Neural progenitor cell (in vitro differentiated cells): ENCODE data around the gene ZNF468. TPM values are rescaled to one million over a fixed set of nuclear protein-coding genes. Genes with fewer than 3 reads are reported as not detected.
"Not testable (repeated sequence)": the region's sequence is repeated elsewhere in the genome, so short reads cannot be mapped to it uniquely, and the experiment has no call there.

Source experiments
- DNase-seq: peaks from one replicate; pipeline ENCODE4 v3.0.0-alpha.2; 2016; ENCODE audit warnings: low spot score
- H2AFZ ChIP-seq: fragments of 200-600 bp; sonication (generic); replicated peaks from 2 replicates; pipeline ENCODE4 v1.6.1; 2016; ENCODE audit warnings: antibody characterized with exemption
- H3F3A ChIP-seq: fragments of 200-600 bp; sonication (generic); 2 replicates; pipeline ENCODE4 v1.6.1; 2016; ENCODE audit warnings: antibody characterized with exemption, low read depth
- H3K27ac ChIP-seq: fragments of 200-600 bp; sonication (generic); 2 replicates; pipeline ENCODE4 v1.5.1; 2016; ENCODE audit warnings: mild to moderate bottlenecking
- H3K27me3 ChIP-seq: fragments of 200-600 bp; sonication (generic); 2 replicates; pipeline ENCODE4 v1.6.1; 2016; ENCODE audit warnings: mild to moderate bottlenecking, moderate library complexity
- H3K36me3 ChIP-seq: fragments of 200-600 bp; sonication (generic); 2 replicates; pipeline ENCODE4 v1.5.1; 2016
- H3K4me1 ChIP-seq: fragments of 200-600 bp; sonication (generic); 2 replicates; pipeline ENCODE4 v1.6.1; 2016; ENCODE audit warnings: mixed run types
- H3K4me2 ChIP-seq: fragments of 200-600 bp; sonication (generic); 2 replicates; pipeline ENCODE4 v1.6.1; 2016
- H3K4me3 ChIP-seq: fragments of 200-600 bp; sonication (generic); 2 replicates; pipeline ENCODE4 v1.5.1; 2016
- H3K79me2 ChIP-seq: fragments of 200-600 bp; sonication (generic); 2 replicates; pipeline ENCODE4 v1.6.1; 2016; ENCODE audit warnings: low read depth
- H3K9ac ChIP-seq: fragments of 200-600 bp; sonication (generic); 2 replicates; pipeline ENCODE4 v1.6.1; 2016
- H3K9me3 ChIP-seq: fragments of 200-600 bp; sonication (generic); 2 replicates; pipeline ENCODE4 v1.5.1; 2016; ENCODE audit warnings: low read depth
- H4K20me1 ChIP-seq: fragments of 200-600 bp; sonication (generic); 2 replicates; pipeline ENCODE4 v1.6.1; 2016; ENCODE audit warnings: low read depth
- H3K27ac Mint-ChIP-seq: 3 replicates; pipeline ENCODE4 v1.8.0; 2021; ENCODE audit warnings: mixed read lengths
- H3K27me3 Mint-ChIP-seq: 2 replicates; pipeline ENCODE4 v1.8.0; 2022; ENCODE audit warnings: low read depth, mild to moderate bottlenecking, inconsistent platforms, moderate library complexity, mixed read lengths; ENCODE audit not compliant: insufficient read depth
- H3K36me3 Mint-ChIP-seq: 3 replicates; pipeline ENCODE4 v1.8.0; 2021; ENCODE audit warnings: mixed read lengths
- H3K4me1 Mint-ChIP-seq: 3 replicates; pipeline ENCODE4 v1.8.0; 2021; ENCODE audit warnings: mixed read lengths
- H3K4me3 Mint-ChIP-seq: 3 replicates; pipeline ENCODE4 v1.8.0; 2021; ENCODE audit warnings: mild to moderate bottlenecking, moderate library complexity, mixed read lengths
- H3K9me3 Mint-ChIP-seq: 3 replicates; pipeline ENCODE4 v1.8.0; 2020; ENCODE audit warnings: mixed read lengths
- CTCF ChIP-seq: fragments of 200-600 bp; sonication (generic); IDR thresholded peaks from 2 replicates; pipeline ENCODE4 v1.5.1; 2017; ENCODE audit warnings: antibody characterized with exemption, mild to moderate bottlenecking
- EZH2 ChIP-seq: fragments of 200-600 bp; sonication (generic); IDR thresholded peaks from 2 replicates; pipeline ENCODE4 v1.6.1; 2017; ENCODE audit warnings: antibody characterized with exemption, mild to moderate bottlenecking, moderate library complexity
- EZH2phosphoT487 ChIP-seq: fragments of 200-600 bp; sonication (generic); IDR thresholded peaks from 2 replicates; pipeline ENCODE4 v1.6.1; 2017; ENCODE audit warnings: antibody characterized with exemption
- total RNA-seq: library from RNA; depleted of rRNA; stranded (reverse); fragments of >200 nt; gene quantifications from 2 replicates; pipeline ENCODE4 v1.2.3, GENCODE V29; 2015; ENCODE audit warnings: low replicate concordance

The ZNF468 gene
- total RNA-seq, 1 donor from 2014 or later: 40.7 TPM

GRCh38 chr19:52823676-52824075 is 33.7 kb downstream of the ZNF468 start:
- Histone ChIP-seq H3F3A (no peaks in the 10 kb centered on the region), H3K4me1 (no peaks in the 10 kb centered on the region), H3K9me3 (no peaks in the 10 kb centered on the region), H3K9ac (no peak overlapping the region), H3K4me3 (no peak overlapping the region), H3K4me2 (no peak overlapping the region), H3K27me3 (no peaks in the 10 kb centered on the region), H3K27ac (no peak overlapping the region), H3K79me2 (no peaks in the 10 kb centered on the region), H4K20me1 (no peaks in the 10 kb centered on the region), H3K36me3 (no peaks in the 10 kb centered on the region), H2AFZ (no peak overlapping the region)
- Mint-ChIP-seq H3K4me3 (no peak overlapping the region), H3K4me1 (peaks cover 4% of the 10 kb centered on the region), H3K9me3 (peaks cover 29% of the 10 kb centered on the region), H3K27ac (no peak overlapping the region), H3K36me3 (peaks cover 5% of the 10 kb centered on the region), H3K27me3 (peaks cover 6% of the 10 kb centered on the region)
- DNase-seq: no peak
- TF ChIP-seq EZH2phosphoT487 (no peak), EZH2 (no peak), CTCF (no peak)

GRCh38 chr19:52821204-52821960 is 36.0 kb downstream of the ZNF468 start, which contains the start of gene ZNF28:
ZNF28 (minus strand) TSS chr19:52821633; CDS start chr19:52817958, 3,675 bp downstream.
- H2AFZ ChIP-seq: peak within 1 kb of the TSS; percentile 82
- Mint-ChIP-seq H3K27ac (peak within 1 kb of the TSS; percentile 40), H3K4me3 (peak within 1 kb of the TSS; percentile 90), H3K36me3 (peaks cover 18% of the 10 kb centered on the region), H3K9me3 (peaks cover 29% of the 10 kb centered on the region)
- not testable (repeated sequence) for H3K4me1 ChIP-seq, H4K20me1 ChIP-seq, H3F3A ChIP-seq, H3K79me2 ChIP-seq, H3K9me3 ChIP-seq, H3K27me3 Mint-ChIP-seq, H3K4me1 Mint-ChIP-seq, H3K36me3 ChIP-seq, H3K27me3 ChIP-seq, H3K27ac ChIP-seq
- peak; percentile 64 for DNase-seq
- peak within 1 kb of the TSS; percentile 81 for H3K4me2 ChIP-seq
- H3K4me3 ChIP-seq: peak within 1 kb of the TSS; percentile 90
- peak within 1 kb of the TSS; percentile 55 for H3K9ac ChIP-seq

- not testable (repeated sequence) for H3K9me3 ChIP-seq, H3K27me3 Mint-ChIP-seq, H3K27me3 ChIP-seq, H3K4me1 Mint-ChIP-seq, H4K20me1 ChIP-seq, H3K36me3 ChIP-seq, H2AFZ ChIP-seq, H3K27ac ChIP-seq, H3F3A ChIP-seq, H3K79me2 ChIP-seq, H3K4me1 ChIP-seq
- DNase-seq: peak; percentile 41
- Histone ChIP-seq H3K9ac (peak overlapping the region; percentile 55), H3K4me2 (peak overlapping the region; percentile 81), H3K4me3 (peak overlapping the region; percentile 90)
- peaks cover 26% of the 10 kb centered on the region for H3K9me3 Mint-ChIP-seq
- H3K27ac Mint-ChIP-seq: peak overlapping the region; percentile 40
- H3K36me3 Mint-ChIP-seq: peaks cover 18% of the 10 kb centered on the region
- peak overlapping the region; percentile 90 for H3K4me3 Mint-ChIP-seq
Observed at GRCh38 chr19:52820472-52821203, 36.8 kb downstream of the ZNF468 start.

- Mint-ChIP-seq H3K4me1 (no peaks in the 10 kb centered on the region), H3K27me3 (peaks cover 2% of the 10 kb centered on the region), H3K4me3 (no peak overlapping the region), H3K9me3 (peaks cover 39% of the 10 kb centered on the region), H3K36me3 (peaks cover 47% of the 10 kb centered on the region), H3K27ac (no peak overlapping the region)
- no peaks in the 10 kb centered on the region for H3F3A ChIP-seq
- no peaks in the 10 kb centered on the region for H3K9me3 ChIP-seq
- no peak overlapping the region for H3K9ac ChIP-seq
- no peaks in the 10 kb centered on the region for H3K36me3 ChIP-seq
- H4K20me1 ChIP-seq: no peaks in the 10 kb centered on the region
- TF ChIP-seq EZH2 (no peak), CTCF (no peak), EZH2phosphoT487 (no peak)
- no peaks in the 10 kb centered on the region for H3K79me2 ChIP-seq
- no peak for DNase-seq
- no peaks in the 10 kb centered on the region for H3K27me3 ChIP-seq
- no peaks in the 10 kb centered on the region for H3K4me1 ChIP-seq
- no peak overlapping the region for H2AFZ ChIP-seq
- no peak overlapping the region for H3K4me3 ChIP-seq
- H3K27ac ChIP-seq: no peak overlapping the region
- no peak overlapping the region for H3K4me2 ChIP-seq
Observed at GRCh38 chr19:52809801-52810200, 47.6 kb downstream of the ZNF468 start.

GRCh38 chr19:52799950-52800640 is 57.3 kb downstream of the ZNF468 start:
- H3K4me1 ChIP-seq, H3K27ac ChIP-seq, H3K4me3 ChIP-seq, H3F3A ChIP-seq, H3K4me3 Mint-ChIP-seq, H3K79me2 ChIP-seq, H2AFZ ChIP-seq, H3K27me3 ChIP-seq, H4K20me1 ChIP-seq, H3K9ac ChIP-seq, H3K27ac Mint-ChIP-seq, H3K4me2 ChIP-seq, H3K27me3 Mint-ChIP-seq, H3K4me1 Mint-ChIP-seq, DNase-seq: not testable (repeated sequence)
- Histone ChIP-seq H3K9me3 (peaks cover 20% of the 10 kb centered on the region), H3K36me3 (peaks cover 32% of the 10 kb centered on the region)
- Mint-ChIP-seq H3K9me3 (peaks cover 79% of the 10 kb centered on the region), H3K36me3 (peaks cover 67% of the 10 kb centered on the region)
